ENCODE measurements around the gene PCDHGA10.
"Not testable (repeated sequence)": the region's sequence is repeated elsewhere in the genome, so short reads cannot be mapped to it uniquely, and the experiment has no call there.

The PCDHGA10 gene

DNA sequence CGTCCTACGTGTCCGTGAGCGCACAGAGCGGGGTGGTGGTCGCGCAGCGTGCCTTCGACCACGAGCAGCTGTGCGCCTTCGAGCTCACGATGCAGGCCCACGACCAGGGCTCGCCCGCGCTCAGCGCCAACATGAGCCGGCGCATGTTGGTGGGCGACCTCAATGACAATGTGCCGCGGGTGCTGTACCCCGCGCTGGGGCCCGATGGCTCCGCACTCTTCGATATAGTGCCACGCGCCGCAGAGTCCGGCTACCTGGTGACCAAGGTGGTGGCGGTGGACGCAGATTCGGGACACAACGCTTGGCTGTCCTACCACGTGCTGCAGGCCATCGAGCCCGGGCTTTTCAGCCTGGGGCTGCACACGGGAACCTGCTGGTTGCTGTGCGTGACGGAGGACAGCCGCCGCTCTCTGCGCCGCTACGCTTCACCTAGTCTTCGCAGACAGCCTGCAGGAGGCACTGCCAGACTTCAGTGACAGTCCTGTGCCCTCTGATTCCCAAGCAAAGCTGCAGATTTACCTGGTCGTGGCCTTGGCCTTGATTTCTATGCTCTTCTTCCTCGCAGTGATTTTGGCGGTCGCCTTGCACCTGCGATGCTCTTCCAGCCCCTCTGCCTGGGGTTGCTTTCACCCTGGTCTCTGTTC lies 15.1 kb downstream of the PCDHGA10 start:
- no peak for DNase-seq

DNA sequence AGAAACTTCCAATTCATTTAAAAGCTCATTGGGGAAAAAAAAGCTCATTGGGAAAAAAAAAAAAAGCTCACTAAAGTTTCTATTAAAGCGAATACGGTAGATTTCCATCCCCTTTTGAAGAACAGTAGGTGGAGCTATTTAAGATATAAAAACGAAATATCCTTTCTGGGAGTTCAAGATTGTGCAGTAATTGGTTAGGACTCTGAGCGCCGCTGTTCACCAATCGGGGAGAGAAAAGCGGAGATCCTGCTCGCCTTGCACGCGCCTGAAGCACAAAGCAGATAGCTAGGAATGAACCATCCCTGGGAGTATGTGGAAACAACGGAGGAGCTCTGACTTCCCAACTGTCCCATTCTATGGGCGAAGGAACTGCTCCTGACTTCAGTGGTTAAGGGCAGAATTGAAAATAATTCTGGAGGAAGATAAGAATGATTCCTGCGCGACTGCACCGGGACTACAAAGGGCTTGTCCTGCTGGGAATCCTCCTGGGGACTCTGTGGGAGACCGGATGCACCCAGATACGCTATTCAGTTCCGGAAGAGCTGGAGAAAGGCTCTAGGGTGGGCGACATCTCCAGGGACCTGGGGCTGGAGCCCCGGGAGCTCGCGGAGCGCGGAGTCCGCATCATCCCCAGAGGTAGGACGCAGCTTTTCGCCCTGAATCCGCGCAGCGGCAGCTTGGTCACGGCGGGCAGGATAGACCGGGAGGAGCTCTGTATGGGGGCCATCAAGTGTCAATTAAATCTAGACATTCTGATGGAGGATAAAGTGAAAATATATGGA lies 17.7 kb downstream of the PCDHGA10 start, which contains the start of gene PCDHGA12:
Gene PCDHGA12 (plus strand): TSS at position 176 of the 782 bp plus-strand sequence. CDS start 253 bp downstream, at position 429.
- no peak for DNase-seq

DNA sequence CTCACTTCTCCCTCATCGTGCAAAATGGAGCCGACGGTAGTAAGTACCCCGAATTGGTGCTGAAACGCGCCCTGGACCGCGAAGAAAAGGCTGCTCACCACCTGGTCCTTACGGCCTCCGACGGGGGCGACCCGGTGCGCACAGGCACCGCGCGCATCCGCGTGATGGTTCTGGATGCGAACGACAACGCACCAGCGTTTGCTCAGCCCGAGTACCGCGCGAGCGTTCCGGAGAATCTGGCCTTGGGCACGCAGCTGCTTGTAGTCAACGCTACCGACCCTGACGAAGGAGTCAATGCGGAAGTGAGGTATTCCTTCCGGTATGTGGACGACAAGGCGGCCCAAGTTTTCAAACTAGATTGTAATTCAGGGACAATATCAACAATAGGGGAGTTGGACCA lies 18.5 kb downstream of the PCDHGA10 start:
- DNase-seq: no peak

DNA sequence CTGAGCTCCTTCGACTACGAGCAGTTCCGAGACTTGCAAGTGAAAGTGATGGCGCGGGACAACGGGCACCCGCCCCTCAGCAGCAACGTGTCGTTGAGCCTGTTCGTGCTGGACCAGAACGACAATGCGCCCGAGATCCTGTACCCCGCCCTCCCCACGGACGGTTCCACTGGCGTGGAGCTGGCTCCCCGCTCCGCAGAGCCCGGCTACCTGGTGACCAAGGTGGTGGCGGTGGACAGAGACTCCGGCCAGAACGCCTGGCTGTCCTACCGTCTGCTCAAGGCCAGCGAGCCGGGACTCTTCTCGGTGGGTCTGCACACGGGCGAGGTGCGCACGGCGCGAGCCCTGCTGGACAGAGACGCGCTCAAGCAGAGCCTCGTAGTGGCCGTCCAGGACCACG lies 19.5 kb downstream of the PCDHGA10 start:
- not testable (repeated sequence) for DNase-seq

DNA sequence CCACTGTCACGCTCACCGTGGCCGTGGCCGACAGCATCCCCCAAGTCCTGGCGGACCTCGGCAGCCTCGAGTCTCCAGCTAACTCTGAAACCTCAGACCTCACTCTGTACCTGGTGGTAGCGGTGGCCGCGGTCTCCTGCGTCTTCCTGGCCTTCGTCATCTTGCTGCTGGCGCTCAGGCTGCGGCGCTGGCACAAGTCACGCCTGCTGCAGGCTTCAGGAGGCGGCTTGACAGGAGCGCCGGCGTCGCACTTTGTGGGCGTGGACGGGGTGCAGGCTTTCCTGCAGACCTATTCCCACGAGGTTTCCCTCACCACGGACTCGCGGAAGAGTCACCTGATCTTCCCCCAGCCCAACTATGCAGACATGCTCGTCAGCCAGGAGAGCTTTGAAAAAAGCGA lies 19.9 kb downstream of the PCDHGA10 start:
- not testable (repeated sequence) for DNase-seq

DNA sequence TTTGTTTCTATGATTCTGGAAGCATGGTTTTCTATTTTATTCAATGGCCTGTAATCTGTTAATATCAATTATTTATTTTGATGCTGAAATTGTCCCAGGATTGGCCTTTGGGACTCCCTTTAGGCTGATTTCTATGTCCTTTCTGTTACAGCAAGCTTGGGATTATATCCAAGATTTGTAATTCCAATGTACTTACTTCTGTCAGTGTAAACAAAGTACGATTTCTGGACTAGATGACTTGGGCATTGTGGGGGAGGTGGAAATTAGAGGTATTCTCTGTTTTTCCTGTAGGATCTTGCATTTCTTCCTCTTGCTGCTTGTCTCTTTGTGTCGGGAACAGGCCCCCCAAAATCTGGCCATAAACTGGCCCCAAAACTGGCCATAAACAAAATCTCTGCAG lies 21.2 kb downstream of the PCDHGA10 start:
- DNase-seq: no peak

DNA sequence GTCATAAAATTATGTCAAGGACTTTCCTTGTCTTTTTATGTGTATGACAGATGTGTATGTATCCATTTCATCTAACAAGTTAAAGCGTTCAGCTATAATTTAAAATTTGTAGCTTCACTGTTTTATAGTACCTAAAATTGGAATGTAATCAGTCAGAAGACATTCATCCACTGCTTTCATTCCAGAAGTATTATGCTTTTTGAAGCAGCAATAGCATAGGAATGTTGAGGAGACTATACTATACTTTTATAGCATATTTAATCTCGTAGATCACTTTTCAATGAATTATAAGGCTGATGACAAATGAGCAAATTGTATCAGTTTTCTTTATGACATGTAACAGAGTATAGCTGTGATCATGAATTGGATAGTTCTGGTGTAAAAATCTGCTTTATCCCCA lies 24.4 kb downstream of the PCDHGA10 start:
- no peak for DNase-seq

DNA sequence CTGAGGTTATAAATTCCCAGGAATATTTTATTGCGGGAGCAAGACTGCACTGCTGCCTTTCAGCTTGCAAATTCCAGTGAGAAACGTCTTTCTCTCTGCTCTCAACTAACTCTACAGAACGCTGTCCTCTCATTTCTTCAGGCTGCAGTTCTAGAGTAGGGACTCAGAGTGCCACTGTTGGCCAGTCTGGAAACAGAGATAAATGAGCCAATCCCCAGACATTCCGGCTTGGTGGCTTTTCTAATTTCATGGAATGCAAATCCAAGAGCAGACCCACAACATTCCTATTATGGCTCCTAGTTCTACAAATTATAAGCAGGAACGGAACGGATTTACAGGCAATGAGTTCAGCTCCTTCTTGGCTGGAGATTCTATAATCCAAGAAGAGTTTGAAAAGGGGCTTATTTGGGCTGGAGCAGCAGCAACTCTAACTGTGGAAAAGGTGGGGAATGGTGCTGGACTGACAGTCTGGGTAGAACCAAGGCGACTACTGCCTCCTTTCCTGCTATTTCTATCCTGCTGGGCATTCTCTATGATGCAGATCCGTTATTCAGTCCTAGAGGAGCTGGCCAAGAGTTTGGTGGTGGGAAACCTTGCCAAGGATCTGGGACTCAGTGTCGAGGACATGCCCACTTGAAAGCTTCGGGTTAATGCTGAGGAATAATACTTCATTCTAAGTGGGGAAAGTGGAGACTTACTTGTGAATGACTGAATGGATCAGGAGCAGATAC lies 26.8 kb downstream of the PCDHGA10 start:
- DNase-seq: no peak

DNA sequence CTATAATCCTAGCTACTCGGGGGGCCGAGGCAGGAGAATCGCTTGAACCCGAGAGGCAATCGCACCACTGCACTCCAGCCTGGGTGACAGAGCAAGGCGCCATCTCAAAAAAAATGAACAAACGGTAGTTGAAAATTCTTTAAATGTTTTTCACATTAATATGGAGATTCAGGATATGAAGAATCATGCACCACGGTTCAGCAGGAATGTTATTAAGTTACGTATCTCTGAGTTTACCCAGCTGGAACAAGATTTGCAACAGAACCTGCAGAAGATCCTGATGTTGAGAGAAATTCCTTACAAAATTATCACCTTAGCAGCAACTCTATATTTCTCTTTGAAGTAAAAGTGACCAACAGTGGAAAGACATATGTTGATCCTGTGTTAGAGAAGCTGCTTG lies 27.6 kb downstream of the PCDHGA10 start:
- DNase-seq: no peak

DNA sequence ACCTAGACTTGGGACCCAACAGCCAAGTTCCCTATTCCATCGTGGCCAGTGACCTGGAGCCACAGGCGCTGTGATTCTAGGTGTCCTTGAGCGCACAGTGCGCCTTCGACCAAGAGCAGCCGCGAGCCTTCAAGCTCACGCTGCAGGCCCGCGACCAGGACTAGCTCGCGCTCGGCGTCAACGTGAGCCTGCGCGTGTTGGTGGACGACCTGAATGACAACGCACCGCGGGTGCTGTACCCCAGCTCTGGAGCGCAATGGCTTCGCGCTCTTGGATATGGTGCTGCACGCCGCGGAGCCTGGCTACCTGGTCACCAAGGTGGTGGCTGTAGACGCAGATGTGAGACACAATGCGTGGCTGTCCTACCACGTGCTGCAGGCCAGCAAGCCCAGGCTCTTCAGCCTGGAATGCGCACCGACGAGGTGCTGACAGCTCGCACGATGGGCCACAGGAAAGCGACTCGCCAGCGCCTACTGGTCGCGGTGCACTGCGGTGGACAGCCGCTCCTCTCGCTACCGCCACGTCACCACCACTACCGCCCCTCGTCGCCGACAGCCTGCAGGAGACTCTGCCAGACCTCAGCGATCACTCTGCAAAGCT lies 28.9 kb downstream of the PCDHGA10 start:
- DNase-seq: no peak

DNA sequence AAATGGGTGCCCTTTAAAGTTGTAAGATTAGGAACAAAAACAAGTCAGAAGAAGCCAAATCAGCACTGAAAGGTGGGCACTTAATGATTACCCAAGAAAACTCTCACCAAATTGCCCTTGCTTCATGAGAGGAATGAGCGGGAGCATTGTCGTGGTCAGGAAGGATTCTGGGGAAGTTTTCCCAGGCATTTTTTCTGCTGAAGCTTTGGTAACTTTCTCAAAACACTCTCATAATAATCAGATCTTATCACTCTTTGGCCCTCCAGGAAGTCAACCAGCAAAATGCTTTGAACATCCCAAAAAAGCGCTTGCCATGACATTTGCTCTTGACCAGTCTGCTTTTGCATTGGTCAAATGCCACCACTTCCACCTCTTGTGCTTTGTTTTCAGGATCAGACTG lies 52.6 kb downstream of the PCDHGA10 start:
- no peak for DNase-seq
